ENCODE measurements around the gene GALNT8.

GALNT8 gene

GRCh38 chr12:4789776-4790175 lies 69.6 kb downstream of the GALNT8 start:
- no peak for DNase-seq (ENCODE audit: low read depth)
- H3K4me3 ChIP-seq (replicated peaks; ENCODE audit: low read depth, low read length) = no peak overlapping the region
- no peak for TF ChIP-seq CTCF (IDR thresholded peaks at IDR 0.05; ENCODE audit: low read length, missing control alignments)

GRCh38 chr12:4791497-4791896 lies 71.3 kb downstream of the GALNT8 start:
- H3K4me3 ChIP-seq (replicated peaks; ENCODE audit: low read depth, low read length) = no peak overlapping the region
- no peak for DNase-seq (ENCODE audit: low read depth)
- TF ChIP-seq CTCF (IDR thresholded peaks at IDR 0.05; ENCODE audit: low read length, missing control alignments) = no peak

GRCh38 chr12:4794491-4794890 lies 74.3 kb downstream of the GALNT8 start:
- no peak for TF ChIP-seq CTCF (IDR thresholded peaks at IDR 0.05; ENCODE audit: low read length, missing control alignments)
- no peak overlapping the region for H3K4me3 ChIP-seq (replicated peaks; ENCODE audit: low read depth, low read length)
- DNase-seq (ENCODE audit: low read depth) = no peak

GRCh38 chr12:4796216-4796615 lies 76.0 kb downstream of the GALNT8 start:
- H3K4me3 ChIP-seq (replicated peaks; ENCODE audit: low read depth, low read length) = no peak overlapping the region
- no peak for TF ChIP-seq CTCF (IDR thresholded peaks at IDR 0.05; ENCODE audit: low read length, missing control alignments)
- DNase-seq (ENCODE audit: low read depth) = no peak

- TF ChIP-seq CTCF (IDR thresholded peaks at IDR 0.05; ENCODE audit: low read length, missing control alignments) = no peak
- no peak for DNase-seq (ENCODE audit: low read depth)
- H3K4me3 ChIP-seq (replicated peaks; ENCODE audit: low read depth, low read length) = no peak overlapping the region
These were observed 76.7 kb downstream of the GALNT8 start for GRCh38 chr12:4796694-4797482.

GRCh38 chr12:4800555-4800954 lies 80.4 kb downstream of the GALNT8 start:
- no peak for DNase-seq (ENCODE audit: low read depth)
- TF ChIP-seq CTCF (IDR thresholded peaks at IDR 0.05; ENCODE audit: low read length, missing control alignments) = no peak
- H3K4me3 ChIP-seq (replicated peaks; ENCODE audit: low read depth, low read length) = no peak overlapping the region

- DNase-seq (ENCODE audit: low read depth) = no peak
- no peak overlapping the region for H3K4me3 ChIP-seq (replicated peaks; ENCODE audit: low read depth, low read length)
- TF ChIP-seq CTCF (IDR thresholded peaks at IDR 0.05; ENCODE audit: low read length, missing control alignments) = no peak
These were observed 82.6 kb downstream of the GALNT8 start for GRCh38 chr12:4802841-4803240.

Measured in fibroblast of pulmonary artery (primary cell).